Head of caudate nucleus (tissue), 42 donors: ENCODE results near the gene KRTAP26-1.

Experiments
- DNase-seq, 42 donors: peaks; one replicate each; pipeline versions ENCODE4 v3.0.0 to v3.0.0-alpha.2; 2020 to 2021; ENCODE audit warnings: mixed read lengths in 7 of 42
- intact Hi-C: fragments of 100-400 bp; cut with DNase I; formaldehyde crosslinking; loops from one replicate; pipeline ENCODE4 v1.15.0; 2022

KRTAP26-1 gene

DNA sequence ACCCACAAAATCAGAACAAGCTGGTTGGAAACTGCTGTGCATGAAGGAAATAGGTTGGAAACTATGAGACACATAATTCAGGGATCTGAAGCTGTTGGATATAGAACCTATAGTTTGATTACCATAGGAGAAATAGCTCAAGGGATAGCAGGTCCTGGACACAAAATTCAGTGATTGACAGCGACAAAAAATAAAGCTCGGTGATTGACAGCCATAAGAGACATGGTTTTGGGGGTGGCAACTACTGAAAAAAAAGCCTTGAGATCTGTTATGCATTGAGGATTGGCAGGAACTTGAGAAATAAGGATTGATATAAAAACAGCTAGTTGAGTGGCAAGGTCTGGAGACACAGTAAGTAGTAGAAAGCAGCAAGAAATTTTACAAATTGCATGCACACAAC lies 30.9 kb downstream of the KRTAP26-1 start, which contains the start of gene KRTAP25-1:
TSS of gene KRTAP25-1 (minus strand) at position 300 of the 400 bp plus-strand sequence. CDS start at position 276, 24 bp downstream.
- intact Hi-C loops, result no loop called here
- no peak for DNase-seq

DNA sequence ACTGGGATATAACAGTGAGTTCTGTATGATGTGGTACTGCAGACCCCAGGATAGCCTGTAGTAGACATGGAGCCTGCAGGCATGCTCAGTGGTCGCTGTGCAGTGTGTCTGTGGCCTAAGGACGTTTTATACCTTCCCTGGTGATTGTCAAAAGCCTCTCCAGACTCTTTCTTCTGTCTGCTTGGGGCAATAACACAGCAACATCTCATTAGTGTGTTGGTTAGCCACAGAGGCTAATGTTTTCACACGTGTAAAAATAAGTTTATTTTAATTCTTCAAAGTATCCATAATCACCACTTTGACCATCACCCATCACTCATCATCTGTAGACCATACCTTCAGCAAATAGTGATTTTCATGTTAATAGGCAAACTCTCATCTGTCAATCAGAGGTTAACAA lies 37.3 kb downstream of the KRTAP26-1 start, which contains the start of gene KRTAP24-1:
TSS of gene KRTAP24-1 (minus strand) at position 101 of the 400 bp plus-strand sequence. CDS start at position 83, 18 bp downstream.
- intact Hi-C loops, result no loop called here
- DNase-seq, result no peak

DNA sequence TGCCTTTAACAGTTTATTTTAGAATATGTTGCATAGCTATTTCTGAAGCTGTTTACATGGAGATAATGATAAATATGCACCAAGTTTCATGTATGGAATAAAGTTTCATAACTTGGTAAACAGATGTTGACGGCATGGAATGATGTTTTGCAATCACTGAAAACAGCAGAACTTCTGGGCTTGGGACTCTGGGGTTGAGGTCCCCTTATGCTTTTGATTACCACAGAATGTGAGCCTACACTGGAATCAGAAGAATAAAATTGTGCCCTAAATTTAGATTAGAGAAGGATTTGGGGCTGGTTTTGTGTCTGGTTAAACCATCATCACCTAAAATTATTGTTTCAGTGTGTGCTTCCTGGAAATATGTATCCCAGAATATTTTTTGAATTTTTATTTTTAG lies 48.5 kb downstream of the KRTAP26-1 start:
- no peak for DNase-seq
- intact Hi-C loops, result no loop called here

DNA sequence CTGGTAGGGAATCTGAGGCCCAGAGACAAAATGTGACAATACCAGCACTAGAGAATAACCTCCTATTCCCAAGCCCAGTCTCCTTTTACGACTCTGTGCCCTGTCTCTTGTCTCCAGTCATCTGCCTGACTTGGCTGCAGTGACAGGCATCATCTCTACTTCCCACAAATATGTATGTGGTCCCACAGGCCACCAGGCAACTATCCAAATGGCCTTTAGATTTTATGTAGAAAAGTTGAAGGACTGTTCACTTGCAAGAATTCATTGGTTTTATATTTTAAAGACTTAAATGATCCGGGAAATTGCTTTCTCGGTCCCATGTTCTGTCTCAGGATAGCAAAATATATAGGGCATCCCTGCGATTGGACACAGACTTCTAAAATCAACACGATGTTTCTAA lies 49.0 kb downstream of the KRTAP26-1 start:
- intact Hi-C loops, result no loop called here
- no peak for DNase-seq

DNA sequence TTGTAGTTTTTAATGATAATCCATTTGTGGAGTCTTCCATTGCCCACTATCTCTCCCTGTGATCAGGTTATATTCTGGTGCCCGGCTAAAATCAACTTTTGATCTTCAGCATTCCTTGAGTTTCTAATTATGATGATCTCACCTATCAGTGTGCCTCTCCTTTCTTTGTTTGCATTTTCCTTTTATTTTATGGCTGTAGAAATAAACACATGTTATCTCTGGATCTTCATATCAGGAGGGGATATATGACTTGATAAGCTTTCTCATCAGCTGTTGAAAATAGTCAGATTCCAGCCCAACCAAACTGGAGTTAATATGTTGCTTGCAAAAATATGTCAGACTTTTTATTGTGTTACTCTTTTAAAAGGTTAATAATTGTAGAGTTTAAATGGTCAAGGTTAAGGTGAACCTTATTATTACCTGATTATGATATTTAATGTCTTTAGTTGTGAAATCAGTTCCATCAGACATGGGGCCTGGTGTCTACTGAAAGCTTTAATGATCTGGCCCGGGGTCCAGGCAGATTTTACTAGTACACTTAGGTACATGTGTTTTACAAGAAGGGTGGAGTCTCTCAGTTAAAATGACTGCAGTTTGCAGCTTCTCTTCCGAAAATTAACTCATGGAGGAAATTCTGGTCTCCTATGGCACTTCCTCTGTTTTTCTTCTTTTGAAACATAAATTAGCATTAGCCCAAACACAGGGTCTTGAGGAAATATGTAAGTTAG lies 50.1 kb downstream of the KRTAP26-1 start:
- no peak for DNase-seq
- intact Hi-C loops, result no loop called here
